RKO (cell line): ENCODE results near the gene GRIK1.
A peak's percentile ranks its signal among the peaks of the same experiment; 100 is the strongest.

Source experiments
- DNase-seq: peaks from one replicate; pipeline ENCODE4 v3.0.0-alpha.2; 2016; ENCODE audit warnings: low spot score

GRIK1 gene

GRCh38 chr21:29671728-29672127, 268.1 kb downstream of the GRIK1 start:
- no peak for DNase-seq

- DNase-seq: no peak
These were observed 269.6 kb downstream of the GRIK1 start for GRCh38 chr21:29670228-29670627.

- no peak for DNase-seq
These were observed 270.4 kb downstream of the GRIK1 start for GRCh38 chr21:29669416-29669815.

GRCh38 chr21:29667651-29668050, 272.1 kb downstream of the GRIK1 start:
- no peak for DNase-seq

GRCh38 chr21:29664615-29665014, 275.2 kb downstream of the GRIK1 start:
- no peak for DNase-seq

GRCh38 chr21:29661672-29662442, 277.9 kb downstream of the GRIK1 start:
- DNase-seq: no peak

GRCh38 chr21:29660047-29660720, 279.6 kb downstream of the GRIK1 start:
- DNase-seq: no peak

GRCh38 chr21:29658934-29659203, 280.9 kb downstream of the GRIK1 start:
- DNase-seq: no peak

- DNase-seq: no peak
These were observed 281.4 kb downstream of the GRIK1 start for GRCh38 chr21:29658177-29658933.

- no peak for DNase-seq
These were observed 282.4 kb downstream of the GRIK1 start for GRCh38 chr21:29657240-29657989.

GRCh38 chr21:29656504-29657239, 283.1 kb downstream of the GRIK1 start:
- DNase-seq: peak; percentile 93

- DNase-seq: no peak
These were observed 284.2 kb downstream of the GRIK1 start for GRCh38 chr21:29655577-29655976.

GRCh38 chr21:29654855-29655254, 284.9 kb downstream of the GRIK1 start:
- no peak for DNase-seq

- no peak for DNase-seq
These were observed 285.6 kb downstream of the GRIK1 start for GRCh38 chr21:29654203-29654602.

- no peak for DNase-seq
These were observed 289.2 kb downstream of the GRIK1 start for GRCh38 chr21:29650523-29651022.

GRCh38 chr21:29649406-29649814, 290.4 kb downstream of the GRIK1 start:
- no peak for DNase-seq

GRCh38 chr21:29648710-29649240, 291.0 kb downstream of the GRIK1 start:
- no peak for DNase-seq

GRCh38 chr21:29647353-29647781, 292.4 kb downstream of the GRIK1 start:
- no peak for DNase-seq

- DNase-seq: no peak
These were observed 293.9 kb downstream of the GRIK1 start for GRCh38 chr21:29645666-29646553.

- no peak for DNase-seq
These were observed 296.5 kb downstream of the GRIK1 start for GRCh38 chr21:29643289-29643688.
